H1 (cell line): ENCODE data around the gene TRPM1. TPM values are rescaled to one million over a fixed set of nuclear protein-coding genes. Genes with fewer than 3 reads are reported as not detected.

Experiments
- CTCF ChIA-PET: fragments of 300-600 bp; sonication (Branson Sonifier 250); formaldehyde crosslinking; loops from one replicate; lab custom pipeline; 2021; ENCODE audit not compliant: partially characterized antibody; lab: Charles Lee
- POLR2A ChIA-PET: fragments of 300-600 bp; sonication (Branson Sonifier 250); formaldehyde crosslinking; loops from one replicate; lab custom pipeline; 2021; ENCODE audit warnings: inconsistent platforms; ENCODE audit not compliant: partially characterized antibody; lab: Charles Lee
- DNase-seq, 2 experiments: peaks; one replicate each; pipeline versions ENCODE4 v3.0.0 to v3.0.0-alpha.2; 2010 to 2022; ENCODE audit warnings: low spot score in 2 of 2, low read depth in 1 of 2, mixed read lengths in 1 of 2
- FAIRE-seq: peaks from 2 replicates; lab custom pipeline; 2011; peaks lifted over from hg19 to GRCh38; lab: Jason Lieb, UNC
- H2AFZ ChIP-seq: 2 replicates; pipeline ENCODE4 v1.8.1; 2012; ENCODE audit warnings: low read length, inconsistent platforms
- H2AK5ac ChIP-seq: 2 replicates; pipeline ENCODE4 v1.6.1; 2013; ENCODE audit warnings: low read depth, low read length
- H2BK120ac ChIP-seq: replicated peaks from 2 replicates; pipeline ENCODE3; 2013; ENCODE audit warnings: low read depth, low read length, inconsistent platforms
- H2BK12ac ChIP-seq: 2 replicates; pipeline ENCODE4 v1.6.1; 2013; ENCODE audit warnings: low read depth, low read length
- H2BK15ac ChIP-seq: 2 replicates; pipeline ENCODE4 v1.6.1; 2013; ENCODE audit warnings: low read length
- H2BK20ac ChIP-seq: 2 replicates; pipeline ENCODE4 v1.6.1; 2013; ENCODE audit warnings: low read length
- H2BK5ac ChIP-seq: 2 replicates; pipeline ENCODE4 v1.6.1; 2013; ENCODE audit warnings: low read depth, low read length
- H3K14ac ChIP-seq: 2 replicates; pipeline ENCODE4 v1.6.1; 2013; ENCODE audit warnings: inconsistent platforms; ENCODE audit not compliant: insufficient read length
- H3K18ac ChIP-seq: 2 replicates; pipeline ENCODE4 v1.6.1; 2013; ENCODE audit warnings: low read length; ENCODE audit errors: extremely low read depth
- H3K23ac ChIP-seq: 2 replicates; pipeline ENCODE4 v1.6.1; 2013; ENCODE audit warnings: inconsistent platforms; ENCODE audit not compliant: insufficient read length
- H3K23me2 ChIP-seq: 2 replicates; pipeline ENCODE4 v1.6.1; 2013; ENCODE audit warnings: low read depth, low read length
- H3K27ac ChIP-seq: 2 replicates; pipeline ENCODE4 v1.6.1; 2011; ENCODE audit warnings: low read depth, low read length, inconsistent platforms
- H3K27me3 ChIP-seq, 4 experiments: replicated peaks in 1 of 4; 1 replicate in 1 of 4; 2 replicates in 3 of 4; pipeline versions ENCODE4 v1.6.1 to v1.8.1; 2011 to 2013; ENCODE audit warnings: low read length in 3 of 4, mild to moderate bottlenecking in 3 of 4, inconsistent platforms in 2 of 4, mixed read lengths in 2 of 4, moderate library complexity in 1 of 4; ENCODE audit not compliant: control insufficient read depth in 3 of 4, insufficient read depth in 3 of 4; ENCODE audit errors: extremely low read depth in 1 of 4
- H3K36me3 ChIP-seq, 4 experiments: 2 replicates each; pipeline versions ENCODE4 v1.6.1 to v1.8.1; 2011 to 2013; ENCODE audit warnings: mild to moderate bottlenecking in 4 of 4, low read length in 3 of 4, moderate library complexity in 2 of 4, control low read depth in 1 of 4, inconsistent platforms in 1 of 4; ENCODE audit not compliant: insufficient read depth in 4 of 4, control insufficient read depth in 2 of 4
- H3K4ac ChIP-seq: replicated peaks from 2 replicates; pipeline ENCODE3; 2013; ENCODE audit warnings: low read length, low read depth, mixed read lengths, inconsistent platforms; ENCODE audit not compliant: insufficient read length
- H3K4me1 ChIP-seq, 4 experiments: replicated peaks in 1 of 4; 1 replicate in 1 of 4; 2 replicates in 3 of 4; pipeline versions ENCODE4 v1.6.1 to v1.8.1; 2011 to 2013; ENCODE audit warnings: low read length in 3 of 4, inconsistent platforms in 2 of 4, mixed read lengths in 1 of 4; ENCODE audit not compliant: insufficient read depth in 4 of 4, control insufficient read depth in 3 of 4
- H3K4me2 ChIP-seq, 2 experiments: 2 replicates each; pipeline versions ENCODE4 v1.6.1 to v1.8.1; 2011 to 2013; ENCODE audit warnings: low read depth in 2 of 2, low read length in 2 of 2, control low read depth in 1 of 2, inconsistent platforms in 1 of 2, mild to moderate bottlenecking in 1 of 2; ENCODE audit not compliant: insufficient read depth in 1 of 2
- H3K4me3 ChIP-seq, 4 experiments: fragments of 200-600, 300-600 bp in 1 of 4; sonication (generic), shearing (Covaris generic), sonication (Bioruptor Twin) in 1 of 4; 2 replicates each; pipeline versions ENCODE4 v1.5.1 to v1.8.1; 2011 to 2016; ENCODE audit warnings: low read length in 4 of 4, low read depth in 3 of 4, control low read depth in 2 of 4, inconsistent platforms in 2 of 4, mild to moderate bottlenecking in 2 of 4, mixed read lengths in 1 of 4, moderate library complexity in 1 of 4; ENCODE audit not compliant: insufficient read depth in 2 of 4; ENCODE audit errors: extremely low read depth in 1 of 4
- H3K56ac ChIP-seq: replicated peaks from 2 replicates; pipeline ENCODE3; 2013; ENCODE audit warnings: low read depth, mild to moderate bottlenecking, mixed read lengths, low read length, inconsistent platforms; ENCODE audit not compliant: insufficient read length
- H3K79me1 ChIP-seq: 2 replicates; pipeline ENCODE4 v1.6.1; 2013; ENCODE audit warnings: low read depth, low read length, control low read depth
- H3K79me2 ChIP-seq, 2 experiments: 2 replicates each; pipeline versions ENCODE4 v1.6.1 to v1.8.1; 2012 to 2013; ENCODE audit warnings: low read length in 2 of 2, mild to moderate bottlenecking in 2 of 2, inconsistent platforms in 1 of 2; ENCODE audit not compliant: insufficient read depth in 2 of 2, control insufficient read depth in 1 of 2
- H3K9ac ChIP-seq, 4 experiments: replicated peaks in 1 of 4; 1 replicate in 1 of 4; 2 replicates in 3 of 4; pipeline versions ENCODE4 v1.6.1 to v1.8.1; 2011 to 2013; ENCODE audit warnings: low read depth in 3 of 4, low read length in 3 of 4, control low read depth in 2 of 4, mild to moderate bottlenecking in 2 of 4, moderate library complexity in 2 of 4, inconsistent platforms in 1 of 4; ENCODE audit errors: extremely low read depth in 1 of 4
- H3K9me3 ChIP-seq, 2 experiments: 2 replicates each; pipeline versions ENCODE4 v1.6.1 to v1.8.1; 2012 to 2013; ENCODE audit warnings: mild to moderate bottlenecking in 2 of 2, moderate library complexity in 2 of 2, control low read depth in 1 of 2, inconsistent platforms in 1 of 2, low read depth in 1 of 2, low read length in 1 of 2, mixed read lengths in 1 of 2; ENCODE audit not compliant: insufficient read depth in 2 of 2
- H4K20me1 ChIP-seq, 2 experiments: replicated peaks in 1 of 2; 2 replicates each; pipeline versions ENCODE3 to v1.8.1; 2011 to 2013; ENCODE audit warnings: inconsistent platforms in 2 of 2, low read length in 2 of 2, mild to moderate bottlenecking in 1 of 2; ENCODE audit not compliant: insufficient read depth in 2 of 2, control insufficient read depth in 1 of 2
- H4K5ac ChIP-seq: 2 replicates; pipeline ENCODE4 v1.6.1; 2013; ENCODE audit warnings: low read length, low read depth, mixed read lengths, inconsistent platforms; ENCODE audit not compliant: insufficient read length
- H4K8ac ChIP-seq: 2 replicates; pipeline ENCODE4 v1.8.0; 2013; ENCODE audit warnings: mild to moderate bottlenecking, moderate library complexity, low read length, inconsistent platforms; ENCODE audit not compliant: insufficient read depth; ENCODE audit errors: extremely low read depth
- H4K91ac ChIP-seq: replicated peaks from 2 replicates; pipeline ENCODE3; 2013; ENCODE audit warnings: low read length, mixed read lengths, inconsistent platforms; ENCODE audit not compliant: insufficient read length
- CHD2 ChIP-seq: IDR thresholded peaks from 2 replicates; pipeline ENCODE4 v1.6.1; 2012; ENCODE audit warnings: low read length, improper control_type of control experiment
- CTCF ChIP-seq, 3 experiments: IDR thresholded peaks; 1 replicate in 2 of 3; 2 replicates in 1 of 3; pipeline versions ENCODE4 v1.5.1 to v1.6.1; 2011; ENCODE audit warnings: low read length in 3 of 3, mild to moderate bottlenecking in 3 of 3, inconsistent platforms in 2 of 3, low read depth in 1 of 3, moderate library complexity in 1 of 3; ENCODE audit not compliant: insufficient read depth in 1 of 3; ENCODE audit errors: control extremely low read depth in 1 of 3
- FOSL1 ChIP-seq: IDR thresholded peaks from 2 replicates; pipeline ENCODE4 v1.6.1; 2011; ENCODE audit warnings: mild to moderate bottlenecking, low read depth, low read length, moderate library complexity; ENCODE audit not compliant: insufficient read depth
- HDAC6 ChIP-seq: IDR thresholded peaks from one replicate; pipeline ENCODE4 v1.7.1; 2012; ENCODE audit warnings: low read depth, mild to moderate bottlenecking, inconsistent platforms, low read length, moderate library complexity
- JUN ChIP-seq: IDR thresholded peaks from 2 replicates; pipeline ENCODE4 v1.6.1; 2011; ENCODE audit warnings: low read depth, mild to moderate bottlenecking, improper control_type of control experiment, low read length
- KDM1A ChIP-seq: fragments of 200-600, 300-600 bp; sonication (generic); IDR thresholded peaks from 2 replicates; pipeline ENCODE4 v1.7.1; 2016; ENCODE audit warnings: mild to moderate bottlenecking, low read length, borderline replicate concordance
- POU5F1 ChIP-seq: IDR thresholded peaks from 2 replicates; pipeline ENCODE4 v1.6.1; 2011; ENCODE audit warnings: low read depth, mild to moderate bottlenecking, low read length, moderate library complexity
- SIN3A ChIP-seq, 2 experiments: IDR thresholded peaks in 1 of 2; conservative IDR thresholded peaks in 1 of 2; 2 replicates each; pipeline ENCODE4 v1.6.1; 2011 to 2012; ENCODE audit warnings: low read length in 2 of 2, improper control_type of control experiment in 1 of 2, low read depth in 1 of 2, mild to moderate bottlenecking in 1 of 2
- TBP ChIP-seq: IDR thresholded peaks from 2 replicates; pipeline ENCODE4 v1.6.1; 2011; ENCODE audit warnings: low read depth, low read length, improper control_type of control experiment
- USF2 ChIP-seq: IDR thresholded peaks from 2 replicates; pipeline ENCODE4 v1.6.1; 2011; ENCODE audit warnings: low read length, improper control_type of control experiment
- WGBS, 2 experiments: shearing (Covaris generic) in 1 of 2; methylation state at CpG; one replicate each; pipeline versions ENCODE4 v1.1.6 to v1.1.7; 2013 to 2015; ENCODE audit warnings: low lambda C conversion rate in 2 of 2, mixed read lengths in 2 of 2, inconsistent platforms in 1 of 2, low coverage in 1 of 2, missing lambda C conversion rate in 1 of 2; ENCODE audit not compliant: insufficient replicate concordance in 2 of 2, insufficient coverage in 1 of 2, insufficient read length in 1 of 2; ENCODE audit errors: extremely low coverage in 1 of 2, missing lambda C conversion rate in 1 of 2; 5-methylcytosine and 5-hydroxymethylcytosine counted together
- polyA plus RNA-seq, 7 experiments: library from polyadenylated mRNA; depleted of rRNA in 3 of 7; stranded (reverse) in 5 of 7; unstranded in 2 of 7; fragments of >200 nt in 5 of 7; fragments of 200-250 nt in 2 of 7; gene quantifications; 1 replicate in 5 of 7; 2 replicates in 1 of 7; 4 replicates in 1 of 7; pipeline versions ENCODE4 v1.2.1 to v1.2.3, GENCODE V29; 2011 to 2013; ENCODE audit warnings: missing spikeins in 2 of 7, mixed read lengths in 2 of 7
- total RNA-seq: library from RNA; stranded (reverse); fragmentation: NEBNext Ultra II Directional; extraction: Animal tissue kit (Norgen Biotek cat#: 25700); gene quantifications from 2 replicates; pipeline ENCODE4 v1.2.1, GENCODE V29; 2021

Gene TRPM1
- total and polyA plus RNA-seq, 2 of the 8 experiments (the other 6 are each of a cell fraction or from before 2014, with no cell fraction given), result 0.05 TPM; not detected in 1

DNA sequence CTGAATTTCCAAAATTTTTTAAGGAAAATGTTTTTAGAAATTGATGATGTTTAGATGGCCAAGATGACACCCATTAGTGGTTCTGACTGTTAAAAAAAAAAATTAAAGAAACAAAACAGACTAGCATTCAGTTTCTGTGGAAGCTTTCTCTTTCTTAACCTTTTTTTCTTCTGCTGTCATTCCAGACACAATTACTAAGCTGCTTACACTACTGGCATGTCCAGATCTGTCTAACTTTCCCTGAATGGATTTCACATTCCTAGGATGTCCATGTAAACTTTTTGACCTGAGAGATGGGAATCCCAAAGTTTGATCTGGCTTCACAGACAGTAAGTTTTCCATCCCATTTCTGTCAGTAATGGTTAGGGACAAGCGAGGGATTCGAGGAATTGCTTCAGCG is 99.8 kb downstream of the TRPM1 start:
- H4K5ac ChIP-seq, result no peak overlapping the region
- DNase-seq (no peak), FAIRE-seq (no peak)
- H2BK5ac ChIP-seq, result no peak overlapping the region
- H2AFZ ChIP-seq, result peak overlapping the region; percentile 45; the same call in 1 of the 2 replicates
- H4K20me1 ChIP-seq, result no peaks in the 10 kb centered on the region
- H3K9ac ChIP-seq, result no peak overlapping the region
- no peaks in the 10 kb centered on the region for H3K23me2 ChIP-seq
- H3K27ac ChIP-seq, result no peak overlapping the region
- no peak overlapping the region for H3K23ac ChIP-seq
- no peaks in the 10 kb centered on the region for H3K79me1 ChIP-seq
- no peak overlapping the region for H2BK15ac ChIP-seq
- H3K36me3 ChIP-seq, result no peaks in the 10 kb centered on the region
- H3K9me3 ChIP-seq, result no peaks in the 10 kb centered on the region
- H3K4me3 ChIP-seq, result no peak overlapping the region
- H3K4me2 ChIP-seq, result no peak overlapping the region
- ChIA-PET CTCF (interaction anchor here (0.6 to 0.8 kb wide), 2 partner anchors 12 to 64 kb away, joined by 3 read pairs; no protein-coding TSS in a partner anchor), POLR2A (interaction anchor here (0.6 to 3.2 kb wide), 2 partner anchors 11 to 26 kb away, joined by 6 to 13 read pairs; partner anchors contain the start of gene MTMR10)
- H3K18ac ChIP-seq, result no peak overlapping the region
- no peak overlapping the region for H3K14ac ChIP-seq
- no peak overlapping the region for H3K4ac ChIP-seq
- 90% methylated on average over 3 of the region's 3 CpGs; no CpG with 5 or more reads in 1 of the 2 experiments for WGBS, 2 experiments
- H3K27me3 ChIP-seq, result no peaks in the 10 kb centered on the region
- no peak overlapping the region for H2BK20ac ChIP-seq
- H2BK120ac ChIP-seq, result no peak overlapping the region
- no peak overlapping the region for H4K91ac ChIP-seq
- no peak overlapping the region for H3K56ac ChIP-seq
- H3K4me1 ChIP-seq, result peaks cover 0 to 6% (median 2%) of the 10 kb centered on the region in 4 experiments; a peak in 4 of 7 replicates
- H3K79me2 ChIP-seq, result no peaks in the 10 kb centered on the region
- H4K8ac ChIP-seq, result no peak overlapping the region
- H2BK12ac ChIP-seq, result no peak overlapping the region
- no peak overlapping the region for H2AK5ac ChIP-seq
- TF ChIP-seq CTCF (IDR thresholded peaks at IDR 0.05; ENCODE audit: control extremely low read depth in 1 of 3, insufficient read depth in 1 of 3, low read depth in 1 of 3, low read length in 3 of 3) (no peak), POU5F1 (no peak), TBP (no peak), HDAC6 (no peak), SIN3A (conservative IDR thresholded peaks at IDR 0.05 in 1 of 2, IDR thresholded peaks at IDR 0.05 in 1 of 2; ENCODE audit: low read depth in 1 of 2, low read length in 2 of 2) (no peak), KDM1A (no peak), CHD2 (no peak), JUN (no peak), USF2 (no peak), FOSL1 (no peak)
